Breast epithelium (tissue), 3 donors: ENCODE results near the gene PHACTR2.
"Not testable (repeated sequence)": the region's sequence is repeated elsewhere in the genome, so short reads cannot be mapped to it uniquely, and the experiment has no call there.

Experiments used
- POLR2A ChIP-seq: fragments of 450-650 bp; IDR thresholded peaks from one replicate; pipeline ENCODE4 v1.6.1; 2016; ENCODE audit warnings: antibody characterized with exemption, mild to moderate bottlenecking, moderate library complexity
- TF ChIP-seq, protein P1 (sequence below), 3 donors: fragments of 450-650 bp; IDR thresholded peaks; one replicate each; pipeline ENCODE4 v1.5.1; 2016 to 2017; ENCODE audit warnings: antibody characterized with exemption in 3 of 3, mild to moderate bottlenecking in 3 of 3, moderate library complexity in 3 of 3

DNA sequence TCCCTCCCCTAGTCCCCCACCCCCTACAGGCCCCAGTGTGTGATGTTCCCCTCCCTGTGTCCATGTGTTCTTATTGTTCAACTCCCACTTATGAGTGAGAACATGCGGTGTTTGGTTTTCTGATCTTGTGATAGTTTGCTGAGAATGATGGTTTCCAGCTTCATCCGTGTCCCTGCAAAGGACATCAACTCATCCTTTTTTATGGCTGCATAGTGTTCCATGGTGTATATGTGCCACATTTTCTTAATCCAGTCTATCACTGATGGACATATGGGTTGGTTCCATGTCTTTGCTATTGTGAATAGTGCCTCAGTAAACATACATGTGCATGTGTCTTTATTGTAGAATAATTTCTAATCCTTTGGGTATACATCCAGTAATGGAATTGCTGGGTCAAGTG lies 118.8 kb downstream of the PHACTR2 start:
- TF ChIP-seq POLR2A: not testable (repeated sequence)
- TF ChIP-seq, protein P1, sequence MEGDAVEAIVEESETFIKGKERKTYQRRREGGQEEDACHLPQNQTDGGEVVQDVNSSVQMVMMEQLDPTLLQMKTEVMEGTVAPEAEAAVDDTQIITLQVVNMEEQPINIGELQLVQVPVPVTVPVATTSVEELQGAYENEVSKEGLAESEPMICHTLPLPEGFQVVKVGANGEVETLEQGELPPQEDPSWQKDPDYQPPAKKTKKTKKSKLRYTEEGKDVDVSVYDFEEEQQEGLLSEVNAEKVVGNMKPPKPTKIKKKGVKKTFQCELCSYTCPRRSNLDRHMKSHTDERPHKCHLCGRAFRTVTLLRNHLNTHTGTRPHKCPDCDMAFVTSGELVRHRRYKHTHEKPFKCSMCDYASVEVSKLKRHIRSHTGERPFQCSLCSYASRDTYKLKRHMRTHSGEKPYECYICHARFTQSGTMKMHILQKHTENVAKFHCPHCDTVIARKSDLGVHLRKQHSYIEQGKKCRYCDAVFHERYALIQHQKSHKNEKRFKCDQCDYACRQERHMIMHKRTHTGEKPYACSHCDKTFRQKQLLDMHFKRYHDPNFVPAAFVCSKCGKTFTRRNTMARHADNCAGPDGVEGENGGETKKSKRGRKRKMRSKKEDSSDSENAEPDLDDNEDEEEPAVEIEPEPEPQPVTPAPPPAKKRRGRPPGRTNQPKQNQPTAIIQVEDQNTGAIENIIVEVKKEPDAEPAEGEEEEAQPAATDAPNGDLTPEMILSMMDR (IDR thresholded peaks at IDR 0.05): not testable (repeated sequence)
